Brain microvascular endothelial cell (primary cell): Measurements from ENCODE around the gene HEPH.
"Not testable (repeated sequence)": the region's sequence is repeated elsewhere in the genome, so short reads cannot be mapped to it uniquely, and the experiment has no call there.

Experiments
- DNase-seq: peaks from one replicate; pipeline ENCODE4 v3.0.0-alpha.2; 2020
- H3K27ac ChIP-seq: fragments of 250-450 bp; sonication (Bioruptor Pico); 2 replicates; pipeline ENCODE4 v1.5.1; 2020; ENCODE audit warnings: mild to moderate bottlenecking, moderate library complexity
- H3K27me3 ChIP-seq: fragments of 250-450 bp; sonication (Bioruptor Pico); replicated peaks from 2 replicates; pipeline ENCODE4 v1.5.1; 2020; ENCODE audit warnings: mild to moderate bottlenecking
- H3K36me3 ChIP-seq: fragments of 250-450 bp; sonication (Bioruptor Pico); replicated peaks from 2 replicates; pipeline ENCODE4 v1.5.1; 2020; ENCODE audit warnings: mild to moderate bottlenecking
- H3K4me3 ChIP-seq: 2 replicates; pipeline ENCODE4 v1.5.1; 2011; ENCODE audit warnings: low read depth, mild to moderate bottlenecking, control low read depth, low read length, moderate library complexity
- CTCF ChIP-seq: IDR thresholded peaks from 2 replicates; pipeline ENCODE4 v1.5.1; 2011; ENCODE audit warnings: low read depth, mild to moderate bottlenecking, moderate library complexity, low read length, control low read depth, inconsistent platforms; ENCODE audit errors: missing control alignments
- in situ Hi-C: cut with HindIII; loops from 2 replicates; pipeline ENCODE4 v1.10.0; 2017; ENCODE audit warnings: low sequenced_read_pairs, low pct_ligation_motif_present

HEPH gene

GRCh38 chrX:66163849-66164411, at the start of gene HEPH:
Gene HEPH (plus strand): TSS chrX:66164247. CDS start chrX:66170571, 6,324 bp downstream.
- DNase-seq: no peak
- no peak within 1 kb of the TSS for H3K27ac ChIP-seq
- no peaks in the 10 kb centered on the region for H3K36me3 ChIP-seq
- in situ Hi-C loops: no loop called here
- no peak within 1 kb of the TSS for H3K4me3 ChIP-seq
- no peak for TF ChIP-seq CTCF
- no peaks in the 10 kb centered on the region for H3K27me3 ChIP-seq

GRCh38 chrX:66118722-66119121, 45.3 kb upstream of the HEPH start:
- H3K27ac ChIP-seq, H3K27me3 ChIP-seq, in situ Hi-C loops, DNase-seq, H3K36me3 ChIP-seq, H3K4me3 ChIP-seq: not testable (repeated sequence)

GRCh38 chrX:66121354-66121753, 42.7 kb upstream of the HEPH start:
- DNase-seq, H3K27ac ChIP-seq, in situ Hi-C loops, H3K36me3 ChIP-seq, H3K4me3 ChIP-seq, H3K27me3 ChIP-seq: not testable (repeated sequence)

- DNase-seq: no peak
- Histone ChIP-seq H3K27me3 (no peaks in the 10 kb centered on the region), H3K4me3 (no peak overlapping the region), H3K27ac (no peak overlapping the region), H3K36me3 (no peaks in the 10 kb centered on the region)
- no peak for TF ChIP-seq CTCF
- in situ Hi-C loops: no loop called here
Observed at GRCh38 chrX:66126662-66127061, 37.4 kb upstream of the HEPH start.

- Histone ChIP-seq H3K27me3 (no peaks in the 10 kb centered on the region), H3K36me3 (no peaks in the 10 kb centered on the region), H3K27ac (no peak overlapping the region), H3K4me3 (no peak overlapping the region)
- DNase-seq: no peak
- TF ChIP-seq CTCF: no peak
- in situ Hi-C loops: no loop called here
Observed at GRCh38 chrX:66130469-66130868, 33.6 kb upstream of the HEPH start.

- H3K36me3 ChIP-seq, DNase-seq, H3K27me3 ChIP-seq, H3K27ac ChIP-seq, in situ Hi-C loops, H3K4me3 ChIP-seq: not testable (repeated sequence)
Observed at GRCh38 chrX:66135284-66135683, 28.8 kb upstream of the HEPH start.

- no peak for DNase-seq
- no peak for TF ChIP-seq CTCF
- Histone ChIP-seq H3K4me3 (no peak overlapping the region), H3K36me3 (no peaks in the 10 kb centered on the region), H3K27ac (no peak overlapping the region), H3K27me3 (no peaks in the 10 kb centered on the region)
- in situ Hi-C loops: no loop called here
Observed at GRCh38 chrX:66142351-66142750, 21.7 kb upstream of the HEPH start.
